ENCODE measurements around the gene PREB. TPM values are rescaled to one million over a fixed set of nuclear protein-coding genes. Genes with fewer than 3 reads are reported as not detected.

The PREB gene
- total RNA-seq, 1 donor from 2014 or later: 25.1 TPM

GRCh38 chr2:27091746-27092695, 42.4 kb downstream of the PREB start:
- Mint-ChIP-seq H3K27ac (no peak overlapping the region), H3K9me3 (no peaks in the 10 kb centered on the region), H3K4me1 (peaks cover 16% of the 10 kb centered on the region), H3K4me3 (no peak overlapping the region), H3K27me3 (ENCODE audit: insufficient read depth, low read depth) (peaks cover 13% of the 10 kb centered on the region), H3K36me3 (no peaks in the 10 kb centered on the region)
- H3K4me2 ChIP-seq: no peak overlapping the region
- peaks cover 3% of the 10 kb centered on the region for H3K79me2 ChIP-seq (ENCODE audit: low read depth)
- H3K27me3 ChIP-seq: peaks cover 5% of the 10 kb centered on the region
- no peak overlapping the region for H3K4me3 ChIP-seq
- H3K9me3 ChIP-seq (ENCODE audit: low read depth): no peaks in the 10 kb centered on the region
- H3K36me3 ChIP-seq: no peaks in the 10 kb centered on the region
- no peak overlapping the region for H3K27ac ChIP-seq
- peaks cover 7% of the 10 kb centered on the region for H3K4me1 ChIP-seq
- TF ChIP-seq EZH2phosphoT487 (IDR thresholded peaks at IDR 0.05) (no peak), EZH2 (IDR thresholded peaks at IDR 0.05) (no peak), CTCF (IDR thresholded peaks at IDR 0.05) (no peak)
- no peaks in the 10 kb centered on the region for H4K20me1 ChIP-seq (ENCODE audit: low read depth)
- H3F3A ChIP-seq (ENCODE audit: low read depth): peaks cover 4% of the 10 kb centered on the region
- no peak for DNase-seq (ENCODE audit: low spot score)
- H2AFZ ChIP-seq (replicated peaks): no peak overlapping the region
- H3K9ac ChIP-seq: no peak overlapping the region

GRCh38 chr2:27089111-27089954, 45.1 kb downstream of the PREB start:
- Histone ChIP-seq H3K36me3 (no peaks in the 10 kb centered on the region), H3K9ac (no peak overlapping the region), H3F3A (ENCODE audit: low read depth) (peaks cover 16% of the 10 kb centered on the region), H3K27ac (no peak overlapping the region), H3K4me1 (peaks cover 10% of the 10 kb centered on the region), H4K20me1 (ENCODE audit: low read depth) (no peaks in the 10 kb centered on the region), H3K9me3 (ENCODE audit: low read depth) (no peaks in the 10 kb centered on the region), H3K79me2 (ENCODE audit: low read depth) (peaks cover 3% of the 10 kb centered on the region), H3K4me2 (no peak overlapping the region), H3K4me3 (no peak overlapping the region), H2AFZ (replicated peaks) (no peak overlapping the region), H3K27me3 (peaks cover 19% of the 10 kb centered on the region)
- Mint-ChIP-seq H3K4me1 (peaks cover 14% of the 10 kb centered on the region), H3K27me3 (ENCODE audit: insufficient read depth, low read depth) (peaks cover 6% of the 10 kb centered on the region), H3K4me3 (no peak overlapping the region), H3K36me3 (no peaks in the 10 kb centered on the region), H3K27ac (no peak overlapping the region), H3K9me3 (no peaks in the 10 kb centered on the region)
- DNase-seq (ENCODE audit: low spot score): no peak
- no peak for TF ChIP-seq EZH2phosphoT487 (IDR thresholded peaks at IDR 0.05)
- no peak for TF ChIP-seq EZH2 (IDR thresholded peaks at IDR 0.05)
- TF ChIP-seq CTCF (IDR thresholded peaks at IDR 0.05): no peak

GRCh38 chr2:27088634-27089033, 45.8 kb downstream of the PREB start:
- Histone ChIP-seq H3K36me3 (no peaks in the 10 kb centered on the region), H3K27ac (no peak overlapping the region), H3K27me3 (peaks cover 19% of the 10 kb centered on the region), H2AFZ (replicated peaks) (no peak overlapping the region), H3K79me2 (ENCODE audit: low read depth) (peaks cover 3% of the 10 kb centered on the region), H4K20me1 (ENCODE audit: low read depth) (no peaks in the 10 kb centered on the region), H3K9me3 (ENCODE audit: low read depth) (no peaks in the 10 kb centered on the region), H3F3A (ENCODE audit: low read depth) (peaks cover 16% of the 10 kb centered on the region), H3K4me1 (peaks cover 10% of the 10 kb centered on the region), H3K4me2 (no peak overlapping the region), H3K4me3 (no peak overlapping the region), H3K9ac (no peak overlapping the region)
- no peaks in the 10 kb centered on the region for H3K9me3 Mint-ChIP-seq
- TF ChIP-seq EZH2 (IDR thresholded peaks at IDR 0.05) (no peak), EZH2phosphoT487 (IDR thresholded peaks at IDR 0.05) (no peak), CTCF (IDR thresholded peaks at IDR 0.05) (no peak)
- H3K36me3 Mint-ChIP-seq: no peaks in the 10 kb centered on the region
- H3K4me1 Mint-ChIP-seq: peaks cover 17% of the 10 kb centered on the region
- DNase-seq (ENCODE audit: low spot score): no peak
- peaks cover 6% of the 10 kb centered on the region for H3K27me3 Mint-ChIP-seq (ENCODE audit: insufficient read depth, low read depth)
- no peak overlapping the region for H3K27ac Mint-ChIP-seq
- peak overlapping the region; percentile 38 for H3K4me3 Mint-ChIP-seq
